Gastrocnemius medialis (tissue), 4 donors: ENCODE measurements around the gene RCBTB1. TPM values are rescaled to one million over a fixed set of nuclear protein-coding genes. Genes with fewer than 3 reads are reported as not detected.
A peak's percentile ranks its signal among the peaks of the same experiment; 100 is the strongest.
"Not testable (repeated sequence)": the region's sequence is repeated elsewhere in the genome, so short reads cannot be mapped to it uniquely, and the experiment has no call there.

ENCODE experiments used
- ATAC-seq, 2 donors: fragments of 150-250 bp; one replicate each; pipeline ENCODE4 v1.9.1; 2016
- DNase-seq, 2 donors: peaks; one replicate each; pipeline ENCODE4 v3.0.0-alpha.2; 2019
- H3K27ac ChIP-seq, 4 donors: fragments of 200-600 bp; sonication (generic); 1 replicate in 1 of 4; 2 replicates in 3 of 4; pipeline ENCODE4 v1.5.1; 2016 to 2018; ENCODE audit warnings: mild to moderate bottlenecking in 2 of 4, moderate library complexity in 1 of 4
- H3K27me3 ChIP-seq, 3 donors: fragments of 200-600 bp; sonication (generic) in 2 of 3; 1 replicate in 1 of 3; 2 replicates in 2 of 3; pipeline versions ENCODE4 v1.5.1 to v1.6.0; 2016 to 2019; ENCODE audit warnings: mild to moderate bottlenecking in 1 of 3, moderate library complexity in 1 of 3
- H3K36me3 ChIP-seq, 2 donors: fragments of 200-600 bp; sonication (generic) in 1 of 2; one replicate each; pipeline ENCODE4 v1.5.1; 2017 to 2018
- H3K4me1 ChIP-seq, 2 donors: fragments of 200-600 bp; sonication (generic) in 1 of 2; one replicate each; pipeline ENCODE4 v1.5.1; 2016 to 2017; ENCODE audit warnings: mild to moderate bottlenecking in 2 of 2
- H3K4me3 ChIP-seq, 4 donors: fragments of 200-600 bp; sonication (generic) in 3 of 4; 1 replicate in 1 of 4; 2 replicates in 3 of 4; pipeline ENCODE4 v1.5.1; 2016 to 2019; ENCODE audit warnings: mild to moderate bottlenecking in 2 of 4
- H3K9me3 ChIP-seq, 3 donors: fragments of 200-600 bp; sonication (generic) in 2 of 3; 1 replicate in 1 of 3; 2 replicates in 2 of 3; pipeline ENCODE4 v1.5.1; 2016 to 2019
- CTCF ChIP-seq, 5 experiments: fragments of 450-650 bp in 3 of 5; fragments of 200-600 bp in 2 of 5; sonication (generic) in 2 of 5; IDR thresholded peaks in 4 of 5; conservative IDR thresholded peaks in 1 of 5; 1 replicate in 4 of 5; 2 replicates in 1 of 5; pipeline ENCODE4 v1.5.1; 2016 to 2019; ENCODE audit warnings: antibody characterized with exemption in 5 of 5, mild to moderate bottlenecking in 3 of 5, moderate library complexity in 3 of 5
- POLR2A ChIP-seq, 2 donors: fragments of 450-650 bp; IDR thresholded peaks; one replicate each; pipeline ENCODE4 v1.6.1; 2017; ENCODE audit warnings: antibody characterized with exemption in 2 of 2, mild to moderate bottlenecking in 2 of 2, moderate library complexity in 2 of 2
- in situ Hi-C, 4 donors: fragments of 200-750 bp; cut with MboI; loops; one replicate each; pipeline versions ENCODE4 v1.15.0 to v1.8.0; 2017; ENCODE audit warnings: low sequenced_read_pairs in 4 of 4
- intact Hi-C: fragments of 100-400 bp; cut with DNase I; formaldehyde crosslinking; loops from one replicate; pipeline ENCODE4 v1.15.1; 2023; ENCODE audit warnings: low total_unique reads
- total RNA-seq, 4 donors: library from RNA; depleted of rRNA; stranded (reverse); fragments of >200 nt; gene quantifications; one replicate each; pipeline versions ENCODE4 v1.1.0 to v1.2.3, GENCODE V29; 2016

The RCBTB1 gene
- total RNA-seq, 4 donors from 2014 or later: 5.3 to 14.4 (median 5.7) TPM

- no peaks in the 10 kb centered on the region for H3K27me3 ChIP-seq
- no peak overlapping the region for H3K27ac ChIP-seq
- TF ChIP-seq POLR2A (IDR thresholded peaks at IDR 0.05) (no peak), CTCF (IDR thresholded peaks at IDR 0.05 in 4 of 5, conservative IDR thresholded peaks at IDR 0.05 in 1 of 5) (no peak)
- no peak overlapping the region for H3K4me3 ChIP-seq
- no peaks in the 10 kb centered on the region for H3K4me1 ChIP-seq
- no peaks in the 10 kb centered on the region for H3K9me3 ChIP-seq
- no peak for DNase-seq
- ATAC-seq: no peak
- no peaks in the 10 kb centered on the region for H3K36me3 ChIP-seq
- in situ Hi-C loops (no loop called here), intact Hi-C loops (no loop called here)
Measured at GRCh38 chr13:49622174-49622946, 37.0 kb upstream of the RCBTB1 start.

GRCh38 chr13:49620170-49620621 lies 34.8 kb upstream of the RCBTB1 start:
- TF ChIP-seq CTCF (IDR thresholded peaks at IDR 0.05 in 4 of 5, conservative IDR thresholded peaks at IDR 0.05 in 1 of 5) (no peak), POLR2A (IDR thresholded peaks at IDR 0.05) (no peak)
- Histone ChIP-seq H3K9me3 (no peaks in the 10 kb centered on the region), H3K27ac (no peak overlapping the region), H3K27me3 (no peaks in the 10 kb centered on the region), H3K4me3 (no peak overlapping the region), H3K36me3 (no peaks in the 10 kb centered on the region), H3K4me1 (peaks cover 0 to 9% of the 10 kb centered on the region in 2 donors)
- DNase-seq: no peak
- ATAC-seq: no peak
- in situ Hi-C loops (no loop called here), intact Hi-C loops (no loop called here)

- ATAC-seq: no peak
Measured at GRCh38 chr13:49616676-49617065, 31.3 kb upstream of the RCBTB1 start.

GRCh38 chr13:49615836-49616675 lies 30.7 kb upstream of the RCBTB1 start:
- Histone ChIP-seq H3K27ac (peak overlapping the region in 2 of 4 donors; percentile 16 to 20), H3K9me3 (no peaks in the 10 kb centered on the region), H3K4me3 (no peak overlapping the region), H3K4me1 (peaks cover 0 to 9% of the 10 kb centered on the region in 2 donors), H3K36me3 (no peaks in the 10 kb centered on the region), H3K27me3 (no peaks in the 10 kb centered on the region)
- in situ Hi-C loops: loop anchor here in 1 of 4 donors (10.0 kb wide), 1 partner anchor 321 kb away; no protein-coding TSS in a partner anchor
- TF ChIP-seq CTCF (IDR thresholded peaks at IDR 0.05 in 4 of 5, conservative IDR thresholded peaks at IDR 0.05 in 1 of 5): no peak
- TF ChIP-seq POLR2A (IDR thresholded peaks at IDR 0.05): no peak
- no peak for DNase-seq
- intact Hi-C loops: no loop called here
- ATAC-seq: no peak

More at GRCh38 chr13:49616676-49617065, 31.3 kb upstream of the RCBTB1 start:
- Histone ChIP-seq H3K4me3 (no peak overlapping the region), H3K27me3 (no peaks in the 10 kb centered on the region), H3K27ac (peak overlapping the region in 2 of 4 donors; percentile 16 to 20), H3K36me3 (no peaks in the 10 kb centered on the region), H3K4me1 (peaks cover 0 to 9% of the 10 kb centered on the region in 2 donors), H3K9me3 (no peaks in the 10 kb centered on the region)
- in situ Hi-C loops: loop anchor here in 1 of 4 donors (10.0 kb wide), 1 partner anchor 322 kb away; no protein-coding TSS in a partner anchor
- intact Hi-C loops: no loop called here
- DNase-seq: no peak
- no peak for TF ChIP-seq CTCF (IDR thresholded peaks at IDR 0.05 in 4 of 5, conservative IDR thresholded peaks at IDR 0.05 in 1 of 5)
- no peak for TF ChIP-seq POLR2A (IDR thresholded peaks at IDR 0.05)

GRCh38 chr13:49612042-49612441 lies 26.7 kb upstream of the RCBTB1 start:
- intact Hi-C loops, H3K4me1 ChIP-seq, ATAC-seq, H3K4me3 ChIP-seq, H3K27ac ChIP-seq, DNase-seq, H3K27me3 ChIP-seq, H3K36me3 ChIP-seq, H3K9me3 ChIP-seq: not testable (repeated sequence)
- in situ Hi-C loops: loop anchor here in 1 of 4 donors (10.0 kb wide), 1 partner anchor 317 kb away; no protein-coding TSS in a partner anchor
